Activated naive CD4-positive, alpha-beta T cell treated with anti-CD3 and anti-CD28 coated beads, Interleukin-2, amount 50 U/mL, for 24 hours (primary cell): Measurements from ENCODE around the gene CEACAM19.

ENCODE experiments used
- H3K27ac Mint-ChIP-seq: one replicate; pipeline ENCODE4 v1.8.0; 2021; ENCODE audit warnings: mild to moderate bottlenecking, mixed read lengths
- H3K27me3 Mint-ChIP-seq: one replicate; pipeline ENCODE4 v1.8.0; 2021; ENCODE audit warnings: mixed read lengths
- H3K36me3 Mint-ChIP-seq: one replicate; pipeline ENCODE4 v1.8.0; 2021; ENCODE audit warnings: mixed read lengths
- H3K4me1 Mint-ChIP-seq: one replicate; pipeline ENCODE4 v1.8.0; 2021; ENCODE audit warnings: mixed read lengths
- H3K4me3 Mint-ChIP-seq: one replicate; pipeline ENCODE4 v1.8.0; 2021; ENCODE audit warnings: mild to moderate bottlenecking, mixed read lengths
- H3K9me3 Mint-ChIP-seq: one replicate; pipeline ENCODE4 v1.8.0; 2021; ENCODE audit warnings: mixed read lengths

Gene CEACAM19

DNA sequence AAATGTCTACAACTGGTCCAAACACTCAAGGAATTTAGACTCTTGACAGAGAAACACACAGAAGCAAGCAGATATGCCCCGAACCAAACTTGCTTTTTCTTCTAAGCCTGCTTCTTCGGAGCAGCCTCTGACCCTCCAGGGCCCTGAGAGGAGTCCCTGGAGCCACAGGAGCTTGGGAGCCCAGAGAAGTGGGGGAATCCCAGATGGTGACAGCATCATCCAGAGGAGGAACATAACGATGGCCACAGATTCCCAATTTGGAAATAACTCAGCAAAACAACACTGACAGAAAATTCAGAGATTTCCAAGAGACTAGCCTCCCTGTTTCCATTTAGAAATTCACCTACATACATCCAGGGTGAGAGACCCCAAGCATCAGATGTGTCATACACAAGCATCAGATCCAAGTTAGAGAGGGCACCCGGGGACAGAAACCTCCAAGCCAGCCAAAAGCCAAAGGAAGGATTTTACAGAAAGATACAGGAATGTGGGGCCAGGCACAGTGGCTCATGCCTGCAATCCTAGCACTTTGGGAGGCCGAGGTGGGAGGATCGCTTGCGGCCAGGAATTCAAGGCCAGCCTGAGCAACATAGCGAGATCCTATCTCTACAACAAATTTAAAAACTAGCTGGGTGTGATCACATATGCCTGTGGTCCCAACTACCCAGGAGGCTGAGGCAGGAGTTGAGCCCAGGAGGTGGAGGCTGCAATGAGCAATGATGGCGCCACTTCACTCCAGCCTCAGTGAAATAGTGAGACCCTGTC lies 29.6 kb upstream of the CEACAM19 start:
- Mint-ChIP-seq H3K36me3 (no peaks in the 10 kb centered on the region), H3K27ac (no peak overlapping the region), H3K27me3 (peaks cover 2% of the 10 kb centered on the region), H3K9me3 (no peaks in the 10 kb centered on the region), H3K4me1 (no peaks in the 10 kb centered on the region), H3K4me3 (no peak overlapping the region)

DNA sequence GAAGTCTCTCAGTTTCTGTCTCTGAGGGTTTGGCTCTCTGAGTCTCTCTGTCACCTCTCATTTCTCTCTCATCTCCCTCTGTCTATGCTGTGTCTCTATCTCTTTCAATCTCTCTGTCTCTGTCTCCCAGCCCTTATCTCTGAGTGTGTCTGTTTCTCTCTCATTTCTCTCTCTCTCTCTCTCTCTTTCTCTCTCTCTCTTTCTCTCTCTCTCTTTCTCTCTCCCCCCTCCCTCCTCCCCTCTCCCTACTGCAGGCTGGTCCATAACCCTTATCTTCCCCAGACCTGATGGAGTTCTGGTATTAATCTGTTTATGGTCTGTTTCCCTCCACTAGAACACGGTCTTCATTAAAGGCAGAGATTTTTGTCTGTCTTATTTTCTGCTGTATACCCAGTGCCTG lies 28.9 kb upstream of the CEACAM19 start:
- Mint-ChIP-seq H3K27ac (no peak overlapping the region), H3K27me3 (peaks cover 2% of the 10 kb centered on the region), H3K4me3 (peak overlapping the region; percentile 15), H3K9me3 (no peaks in the 10 kb centered on the region), H3K4me1 (no peaks in the 10 kb centered on the region), H3K36me3 (no peaks in the 10 kb centered on the region)

DNA sequence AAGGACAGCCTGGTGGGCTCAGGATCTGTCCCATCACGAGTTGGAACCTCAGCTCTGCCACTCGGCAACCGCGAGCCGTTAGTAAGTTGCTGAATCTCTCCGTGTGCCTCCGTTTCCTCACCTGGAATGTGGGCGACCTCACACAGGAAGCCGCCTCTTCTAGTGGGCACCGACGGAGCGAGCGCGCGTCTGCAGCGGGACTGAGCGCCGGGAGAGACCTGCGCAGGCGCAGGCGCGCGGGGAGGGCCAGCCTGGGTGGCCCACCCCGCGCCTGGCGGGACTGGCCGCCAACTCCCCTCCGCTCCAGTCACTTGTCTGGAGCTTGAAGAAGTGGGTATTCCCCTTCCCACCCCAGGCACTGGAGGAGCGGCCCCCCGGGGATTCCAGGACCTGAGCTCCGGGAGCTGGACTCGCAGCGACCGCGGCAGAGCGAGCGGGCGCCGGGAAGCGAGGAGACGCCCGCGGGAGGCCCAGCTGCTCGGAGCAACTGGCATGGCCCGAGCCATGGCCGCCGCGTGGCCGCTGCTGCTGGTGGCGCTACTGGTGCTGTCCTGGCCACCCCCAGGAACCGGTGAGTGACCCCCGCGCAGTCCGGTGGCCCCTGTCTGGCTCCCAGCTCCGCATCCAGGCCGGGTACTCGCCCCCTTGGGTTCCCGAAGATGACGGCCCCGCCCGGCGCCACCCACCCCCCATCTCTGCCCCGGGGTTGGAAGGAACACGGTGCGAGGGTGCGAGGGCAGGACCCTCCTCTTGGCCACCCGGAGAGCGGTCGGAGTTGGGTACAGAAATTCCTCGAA lies 27.5 kb upstream of the CEACAM19 start, which contains the start of gene PVR:
TSS of gene PVR (plus strand) at position 306 of the 797 bp plus-strand sequence. CDS start at position 493, 187 bp downstream.
- Mint-ChIP-seq H3K4me1 (no peaks in the 10 kb centered on the region), H3K4me3 (peak within 1 kb of the TSS; percentile 82), H3K27ac (no peak within 1 kb of the TSS), H3K36me3 (no peaks in the 10 kb centered on the region), H3K27me3 (peaks cover 2% of the 10 kb centered on the region), H3K9me3 (no peaks in the 10 kb centered on the region)

- no peaks in the 10 kb centered on the region for H3K4me1 Mint-ChIP-seq
- H3K9me3 Mint-ChIP-seq = no peaks in the 10 kb centered on the region
- no peak overlapping the region for H3K27ac Mint-ChIP-seq
- no peaks in the 10 kb centered on the region for H3K36me3 Mint-ChIP-seq
- H3K27me3 Mint-ChIP-seq = peaks cover 2% of the 10 kb centered on the region
- peak overlapping the region; percentile 80 for H3K4me3 Mint-ChIP-seq
These were observed 26.8 kb upstream of the CEACAM19 start for GRCh38 chr19:44644402-44645016.

DNA sequence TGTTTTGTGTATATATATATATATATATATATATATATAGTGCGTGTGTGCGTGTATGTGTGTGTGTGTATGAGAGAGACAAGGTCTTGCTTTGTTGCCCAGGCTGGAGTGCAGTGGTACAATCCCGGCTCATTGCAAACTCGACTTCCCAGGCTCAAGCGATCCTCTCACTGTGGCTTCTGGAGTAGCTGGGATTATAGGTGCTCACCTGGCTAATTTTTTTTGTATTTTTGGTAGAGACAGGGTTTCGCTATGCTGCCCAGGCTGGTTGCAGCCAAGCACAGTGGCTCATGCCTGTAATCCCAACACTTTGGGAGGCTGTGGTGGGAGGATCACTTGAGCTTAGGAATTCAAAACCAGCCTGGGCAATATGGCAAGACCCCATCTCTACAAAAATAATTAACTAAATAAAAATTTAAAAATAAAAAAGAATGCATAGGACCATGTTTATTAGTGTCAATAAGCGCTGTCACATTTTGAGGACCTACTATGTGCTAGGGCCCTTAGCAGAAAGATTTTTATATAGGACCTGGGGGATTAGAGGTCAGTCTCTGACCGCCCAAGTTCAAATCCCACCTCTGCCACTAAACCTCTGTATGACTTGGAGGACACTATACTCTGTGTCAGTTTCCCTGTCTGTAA lies 25.8 kb upstream of the CEACAM19 start:
- Mint-ChIP-seq H3K9me3 (no peaks in the 10 kb centered on the region), H3K27ac (no peak overlapping the region), H3K27me3 (peaks cover 2% of the 10 kb centered on the region), H3K4me3 (no peak overlapping the region), H3K36me3 (no peaks in the 10 kb centered on the region), H3K4me1 (no peaks in the 10 kb centered on the region)

DNA sequence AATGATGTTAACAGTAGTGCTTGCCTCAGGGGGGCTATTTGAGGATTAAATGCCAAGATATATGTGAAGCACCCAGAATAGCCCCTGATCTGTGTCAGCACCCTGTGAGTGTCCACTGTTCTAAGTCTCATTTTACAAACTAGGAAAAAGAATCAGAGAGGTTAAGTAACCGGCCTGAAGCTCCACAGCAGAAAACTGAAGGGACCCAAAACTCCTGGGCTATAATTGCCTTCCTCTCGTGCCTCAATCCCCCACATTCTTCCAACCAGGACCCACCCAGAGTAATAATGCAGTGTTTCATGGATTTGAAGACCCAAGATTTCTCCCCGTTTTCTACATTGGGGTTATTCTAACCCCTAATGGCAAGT lies 25.2 kb upstream of the CEACAM19 start:
- H3K27ac Mint-ChIP-seq = no peak overlapping the region
- H3K4me3 Mint-ChIP-seq = no peak overlapping the region
- no peaks in the 10 kb centered on the region for H3K4me1 Mint-ChIP-seq
- H3K9me3 Mint-ChIP-seq = no peaks in the 10 kb centered on the region
- H3K36me3 Mint-ChIP-seq = no peaks in the 10 kb centered on the region
- H3K27me3 Mint-ChIP-seq = peaks cover 2% of the 10 kb centered on the region

- Mint-ChIP-seq H3K4me1 (no peaks in the 10 kb centered on the region), H3K27ac (no peak overlapping the region), H3K4me3 (no peak overlapping the region), H3K9me3 (no peaks in the 10 kb centered on the region), H3K36me3 (no peaks in the 10 kb centered on the region), H3K27me3 (peaks cover 2% of the 10 kb centered on the region)
These were observed 24.1 kb upstream of the CEACAM19 start for GRCh38 chr19:44647144-44647543.

DNA sequence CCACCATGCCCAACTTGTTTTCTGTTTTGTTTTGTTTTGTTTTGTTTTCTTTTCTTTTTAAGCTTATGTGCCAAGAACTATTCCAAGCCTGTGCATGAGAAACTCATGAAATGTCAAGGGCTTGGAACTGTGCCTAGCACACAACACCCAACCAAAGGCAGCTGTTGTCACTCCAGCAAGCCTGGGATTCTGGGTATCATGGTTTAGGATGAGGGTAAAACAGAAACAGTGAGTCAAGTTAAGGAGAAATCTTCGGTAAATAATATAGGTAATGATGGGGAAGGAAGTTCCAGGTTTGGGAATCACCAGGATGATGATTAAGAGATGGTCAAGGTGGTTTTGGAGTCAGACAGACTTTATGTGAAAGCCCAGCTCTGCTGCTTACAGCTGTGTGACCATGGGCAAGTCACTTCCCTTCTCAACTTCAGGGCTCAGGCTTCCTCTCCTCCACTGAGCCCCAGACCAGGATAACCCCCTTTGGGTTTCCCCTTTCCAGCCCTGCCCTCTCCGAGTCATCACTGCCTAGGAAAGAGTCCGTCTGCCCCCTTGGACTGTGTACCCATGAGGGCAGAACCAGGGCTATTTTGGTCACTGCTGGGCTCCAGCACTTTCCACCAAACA lies 22.5 kb upstream of the CEACAM19 start:
- H3K27me3 Mint-ChIP-seq = peaks cover 2% of the 10 kb centered on the region
- no peak overlapping the region for H3K4me3 Mint-ChIP-seq
- no peaks in the 10 kb centered on the region for H3K9me3 Mint-ChIP-seq
- no peaks in the 10 kb centered on the region for H3K36me3 Mint-ChIP-seq
- no peak overlapping the region for H3K27ac Mint-ChIP-seq
- no peaks in the 10 kb centered on the region for H3K4me1 Mint-ChIP-seq

GRCh38 chr19:44649578-44650145 lies 21.6 kb upstream of the CEACAM19 start:
- Mint-ChIP-seq H3K27me3 (peaks cover 2% of the 10 kb centered on the region), H3K4me3 (no peak overlapping the region), H3K4me1 (peaks cover 5% of the 10 kb centered on the region), H3K36me3 (peaks cover 2% of the 10 kb centered on the region), H3K9me3 (no peaks in the 10 kb centered on the region), H3K27ac (no peak overlapping the region)

DNA sequence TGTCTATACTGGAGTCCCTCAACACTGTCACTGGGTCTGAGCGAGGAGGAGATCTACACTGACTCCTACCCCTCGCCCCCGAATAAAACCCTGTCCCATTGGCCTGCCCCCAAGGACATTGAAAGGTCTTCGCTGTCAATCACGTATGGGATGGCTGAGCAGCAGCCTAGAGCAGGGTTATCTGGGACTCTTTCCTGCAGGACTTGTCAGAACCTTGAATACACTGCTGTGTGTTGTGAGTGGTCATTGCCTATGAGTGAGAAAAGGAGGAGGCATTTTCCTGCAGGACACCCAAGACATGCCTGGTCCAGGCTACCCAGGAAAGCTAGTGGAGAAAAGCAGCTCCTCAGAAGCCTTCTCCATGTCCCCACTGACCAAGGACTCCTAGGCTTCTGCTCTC lies 17.9 kb upstream of the CEACAM19 start:
- Mint-ChIP-seq H3K9me3 (no peaks in the 10 kb centered on the region), H3K27me3 (no peaks in the 10 kb centered on the region), H3K27ac (no peak overlapping the region), H3K4me3 (no peak overlapping the region), H3K4me1 (peaks cover 7% of the 10 kb centered on the region), H3K36me3 (peaks cover 4% of the 10 kb centered on the region)

GRCh38 chr19:44653977-44654774 lies 17.1 kb upstream of the CEACAM19 start:
- peaks cover 7% of the 10 kb centered on the region for H3K4me1 Mint-ChIP-seq
- peaks cover 4% of the 10 kb centered on the region for H3K36me3 Mint-ChIP-seq
- no peak overlapping the region for H3K27ac Mint-ChIP-seq
- H3K9me3 Mint-ChIP-seq = no peaks in the 10 kb centered on the region
- no peaks in the 10 kb centered on the region for H3K27me3 Mint-ChIP-seq
- H3K4me3 Mint-ChIP-seq = no peak overlapping the region

DNA sequence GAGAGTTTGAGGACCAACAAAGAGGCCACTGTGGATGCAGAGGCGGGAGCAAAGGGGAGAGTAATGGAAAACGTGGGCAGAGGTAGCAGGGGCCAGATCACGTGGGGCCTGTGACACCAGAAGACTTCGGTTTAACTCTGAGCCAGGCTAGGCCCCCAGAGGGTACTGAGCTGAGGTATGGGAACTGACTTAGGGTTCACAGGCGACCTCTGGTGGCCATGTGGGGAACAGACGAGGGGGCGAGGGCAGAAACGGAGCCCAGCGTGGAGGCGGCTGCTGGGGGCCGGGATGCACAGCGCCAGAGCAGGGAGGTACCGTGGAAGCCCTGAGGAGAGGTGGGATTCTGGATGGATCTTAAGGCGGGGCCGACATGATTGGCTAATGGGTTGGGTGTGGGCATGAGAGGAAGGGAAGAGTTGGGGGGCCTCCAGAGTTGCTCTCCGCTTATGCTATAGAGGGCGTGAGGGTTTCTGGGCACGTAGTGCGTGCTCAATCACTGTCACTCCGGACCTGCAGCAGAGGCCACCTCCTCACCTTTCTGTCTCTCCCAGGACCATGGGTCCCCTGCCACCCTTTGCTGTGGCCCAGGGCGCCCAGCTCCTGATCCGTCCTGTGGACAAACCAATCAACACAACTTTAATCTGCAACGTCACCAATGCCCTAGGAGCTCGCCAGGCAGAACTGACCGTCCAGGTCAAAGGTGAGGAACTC lies 13.9 kb upstream of the CEACAM19 start:
- H3K36me3 Mint-ChIP-seq = peaks cover 4% of the 10 kb centered on the region
- no peaks in the 10 kb centered on the region for H3K9me3 Mint-ChIP-seq
- H3K4me1 Mint-ChIP-seq = peaks cover 7% of the 10 kb centered on the region
- no peak overlapping the region for H3K27ac Mint-ChIP-seq
- H3K27me3 Mint-ChIP-seq = no peaks in the 10 kb centered on the region
- H3K4me3 Mint-ChIP-seq = no peak overlapping the region

DNA sequence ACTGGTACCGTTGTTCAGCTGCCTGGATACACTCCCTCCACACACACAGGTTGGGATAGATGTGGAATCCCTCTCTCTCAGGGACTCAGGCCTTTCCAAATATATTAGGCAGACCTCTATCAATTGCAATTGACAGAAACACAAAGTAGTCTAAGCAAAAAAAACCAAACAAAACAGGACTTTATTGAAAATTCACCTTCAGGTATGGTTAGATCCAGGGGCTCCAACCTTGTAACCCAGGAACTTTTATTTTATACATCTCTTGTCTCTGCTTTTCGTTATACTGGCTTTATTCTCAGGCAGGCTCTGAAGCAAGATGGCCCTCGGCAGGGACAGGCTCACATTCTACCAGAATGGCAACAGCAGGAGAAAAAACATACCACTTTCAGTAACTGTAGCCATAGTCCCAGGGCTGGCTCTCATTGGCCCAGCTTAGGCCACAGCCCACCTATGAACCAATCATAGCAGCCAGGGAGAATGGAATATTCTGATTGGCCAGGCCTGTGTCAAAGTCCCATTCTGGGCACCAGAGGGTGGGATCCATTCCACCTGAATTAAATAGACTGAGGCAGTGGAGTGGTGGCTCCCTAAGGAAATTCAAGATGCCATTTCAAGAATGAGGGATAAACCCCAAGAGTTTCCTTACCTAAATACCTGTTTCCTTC lies 13.1 kb upstream of the CEACAM19 start:
- Mint-ChIP-seq H3K27me3 (no peaks in the 10 kb centered on the region), H3K36me3 (peaks cover 4% of the 10 kb centered on the region), H3K9me3 (no peaks in the 10 kb centered on the region), H3K4me3 (no peak overlapping the region), H3K4me1 (peaks cover 7% of the 10 kb centered on the region), H3K27ac (no peak overlapping the region)
